Heart left ventricle (tissue), 13 donors: ENCODE measurements around the gene FA2H.

Source experiments
- POLR2A ChIP-seq, 2 donors: fragments of 450-650 bp; IDR thresholded peaks; one replicate each; pipeline ENCODE4 v1.6.1; 2017; ENCODE audit warnings: antibody characterized with exemption in 2 of 2, mild to moderate bottlenecking in 2 of 2, moderate library complexity in 2 of 2
- TF ChIP-seq, protein P1 (sequence below), 12 donors: fragments of 200-600 bp; sonication (generic) in 4 of 12; IDR thresholded peaks; one replicate each; pipeline versions ENCODE4 v1.5.0 to v1.8.0; 2018 to 2022; ENCODE audit warnings: antibody characterized with exemption in 12 of 12, mild to moderate bottlenecking in 5 of 12
- donor health status: ischemic (EF 13 %, LVEDD 7.1; RV severe dilation, severe dysfunction).
- donor health status: DM: no; HTN: yes; CAD: no.
- donor health status: DM: no; HTN: no; CAD: no.
- donor health status: ischemic (EF 25% LVEDD 6.9; RV normal size, moderate dysfunction).
- donor health status: ischemic (EF 25% LVEDD 5.7; RV mildly dilated, moderate dysfunction).
- donor health status: ischemic (EF 35%, LVEDD 5.7; RV mildly dilated, moderate dysfunction).
- donor health status: nonischemic (EF 11% LVEDD 7.7; RV severe dilation, severe dysfunction).
- donor health status: DM: yes; HTN: yes; CAD: no.
- donor health status: PGD.
- donor health status: ischemic (EF 29% LVEDD 5.4; RV normal size, mild dysfunction).
- donor health status: nonischemic (EF 23%, LVEDD 6.1; RV moderate dilation, normal function).

DNA sequence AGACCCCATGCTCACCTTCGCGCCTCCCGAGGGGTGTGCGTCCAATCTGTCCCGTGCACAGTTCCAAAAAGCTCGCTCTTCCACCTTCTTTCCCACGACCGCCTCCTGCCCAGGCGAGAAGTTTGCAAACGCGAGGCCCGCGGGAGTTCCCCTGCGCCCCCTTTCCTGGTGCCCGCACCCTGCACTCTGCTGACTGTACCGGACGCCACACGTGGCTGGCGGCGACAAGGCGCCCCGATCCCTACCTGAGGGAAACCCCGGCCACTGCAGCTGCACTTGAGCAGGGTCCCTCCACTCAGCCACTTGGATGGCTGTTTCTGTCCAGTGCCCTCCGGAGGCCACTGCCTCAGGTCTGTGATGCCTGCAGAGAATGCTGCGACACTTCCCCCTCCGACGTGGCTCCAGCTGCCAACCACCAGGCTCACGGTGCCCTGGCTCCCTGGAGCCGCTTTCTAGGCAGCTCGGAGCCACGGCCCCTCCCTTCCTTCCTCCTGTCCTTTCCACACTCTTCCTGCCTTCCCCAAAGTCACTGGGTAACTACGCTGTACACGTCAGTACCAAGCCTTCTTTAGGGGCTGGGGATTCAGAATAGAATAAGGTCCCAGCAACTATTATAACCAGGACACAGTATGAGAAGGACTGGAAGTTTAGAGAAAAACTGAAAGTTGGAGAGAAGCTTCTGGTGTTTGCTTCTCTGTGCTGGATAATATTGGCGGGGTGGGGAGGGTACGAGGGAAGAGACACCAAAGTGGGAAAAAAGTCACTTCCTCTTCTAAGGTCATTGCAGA, 74.0 kb downstream of the FA2H start, which contains the start of gene MLKL:
- TF ChIP-seq, protein P1, sequence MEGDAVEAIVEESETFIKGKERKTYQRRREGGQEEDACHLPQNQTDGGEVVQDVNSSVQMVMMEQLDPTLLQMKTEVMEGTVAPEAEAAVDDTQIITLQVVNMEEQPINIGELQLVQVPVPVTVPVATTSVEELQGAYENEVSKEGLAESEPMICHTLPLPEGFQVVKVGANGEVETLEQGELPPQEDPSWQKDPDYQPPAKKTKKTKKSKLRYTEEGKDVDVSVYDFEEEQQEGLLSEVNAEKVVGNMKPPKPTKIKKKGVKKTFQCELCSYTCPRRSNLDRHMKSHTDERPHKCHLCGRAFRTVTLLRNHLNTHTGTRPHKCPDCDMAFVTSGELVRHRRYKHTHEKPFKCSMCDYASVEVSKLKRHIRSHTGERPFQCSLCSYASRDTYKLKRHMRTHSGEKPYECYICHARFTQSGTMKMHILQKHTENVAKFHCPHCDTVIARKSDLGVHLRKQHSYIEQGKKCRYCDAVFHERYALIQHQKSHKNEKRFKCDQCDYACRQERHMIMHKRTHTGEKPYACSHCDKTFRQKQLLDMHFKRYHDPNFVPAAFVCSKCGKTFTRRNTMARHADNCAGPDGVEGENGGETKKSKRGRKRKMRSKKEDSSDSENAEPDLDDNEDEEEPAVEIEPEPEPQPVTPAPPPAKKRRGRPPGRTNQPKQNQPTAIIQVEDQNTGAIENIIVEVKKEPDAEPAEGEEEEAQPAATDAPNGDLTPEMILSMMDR (IDR thresholded peaks at IDR 0.05) = no peak
- TF ChIP-seq POLR2A (IDR thresholded peaks at IDR 0.05) = no peak
